DLD1 (cell line): ENCODE measurements around the gene CFAP45.

Source experiments
- in situ Hi-C: cut with HindIII; loops from 2 replicates; pipeline ENCODE4 v1.10.0; 2017; ENCODE audit warnings: low sequenced_read_pairs

The CFAP45 gene

GRCh38 chr1:159859767-159860322 lies 40.1 kb downstream of the CFAP45 start:
- in situ Hi-C loops = no loop called here

GRCh38 chr1:159857889-159858288 lies 42.1 kb downstream of the CFAP45 start:
- in situ Hi-C loops = no loop called here

- in situ Hi-C loops = no loop called here
Observed at GRCh38 chr1:159856576-159856975, 43.4 kb downstream of the CFAP45 start.

GRCh38 chr1:159855709-159856108 lies 44.3 kb downstream of the CFAP45 start:
- in situ Hi-C loops = no loop called here

GRCh38 chr1:159854693-159855192 lies 45.2 kb downstream of the CFAP45 start:
- in situ Hi-C loops = no loop called here

GRCh38 chr1:159854116-159854692 lies 45.8 kb downstream of the CFAP45 start:
- in situ Hi-C loops = no loop called here

GRCh38 chr1:159853417-159854115 lies 46.4 kb downstream of the CFAP45 start:
- in situ Hi-C loops = no loop called here

GRCh38 chr1:159851407-159851806 lies 48.6 kb downstream of the CFAP45 start:
- in situ Hi-C loops = no loop called here

- in situ Hi-C loops = no loop called here
Observed at GRCh38 chr1:159849626-159850366, 50.2 kb downstream of the CFAP45 start.

GRCh38 chr1:159848326-159848725 lies 51.6 kb downstream of the CFAP45 start:
- in situ Hi-C loops = no loop called here

GRCh38 chr1:159847231-159847630 lies 52.7 kb downstream of the CFAP45 start:
- in situ Hi-C loops = no loop called here

GRCh38 chr1:159845751-159846629 lies 54.0 kb downstream of the CFAP45 start:
- in situ Hi-C loops = no loop called here

GRCh38 chr1:159843459-159843858 lies 56.5 kb downstream of the CFAP45 start:
- in situ Hi-C loops = no loop called here

- in situ Hi-C loops = no loop called here
Observed at GRCh38 chr1:159841749-159842148, 58.2 kb downstream of the CFAP45 start.

- in situ Hi-C loops = no loop called here
Observed at GRCh38 chr1:159839116-159839849, 60.7 kb downstream of the CFAP45 start.

GRCh38 chr1:159838715-159839114 lies 61.2 kb downstream of the CFAP45 start:
- in situ Hi-C loops = no loop called here

- in situ Hi-C loops = no loop called here
Observed at GRCh38 chr1:159835862-159836525, 64.0 kb downstream of the CFAP45 start.

- in situ Hi-C loops = no loop called here
Observed at GRCh38 chr1:159835356-159835755, 64.6 kb downstream of the CFAP45 start.

- in situ Hi-C loops = no loop called here
Observed at GRCh38 chr1:159832309-159832708, 67.7 kb downstream of the CFAP45 start.
